NOMO-1 treated with dmso at 0.1 percent for 144 hours (cell line): Measurements from ENCODE around the gene CRLF3.
A peak's percentile ranks its signal among the peaks of the same experiment; 100 is the strongest.
"Not testable (repeated sequence)": the region's sequence is repeated elsewhere in the genome, so short reads cannot be mapped to it uniquely, and the experiment has no call there.

Experiments used
- DNase-seq: peaks from one replicate; lab custom pipeline; 2025; ENCODE audit not compliant: unreplicated experiment; lab: John Stamatoyannopoulos, UW

Gene CRLF3, protein sequence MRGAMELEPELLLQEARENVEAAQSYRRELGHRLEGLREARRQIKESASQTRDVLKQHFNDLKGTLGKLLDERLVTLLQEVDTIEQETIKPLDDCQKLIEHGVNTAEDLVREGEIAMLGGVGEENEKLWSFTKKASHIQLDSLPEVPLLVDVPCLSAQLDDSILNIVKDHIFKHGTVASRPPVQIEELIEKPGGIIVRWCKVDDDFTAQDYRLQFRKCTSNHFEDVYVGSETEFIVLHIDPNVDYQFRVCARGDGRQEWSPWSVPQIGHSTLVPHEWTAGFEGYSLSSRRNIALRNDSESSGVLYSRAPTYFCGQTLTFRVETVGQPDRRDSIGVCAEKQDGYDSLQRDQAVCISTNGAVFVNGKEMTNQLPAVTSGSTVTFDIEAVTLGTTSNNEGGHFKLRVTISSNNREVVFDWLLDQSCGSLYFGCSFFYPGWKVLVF

GRCh38 chr17:30824356-30825145 is at the start of gene CRLF3:
Gene CRLF3, minus strand, starts transcription at chr17:30824692. Its CDS starts 41 bp downstream, at chr17:30824651.
- DNase-seq: peak; percentile 89

GRCh38 chr17:30869005-30869404 is 44.5 kb upstream of the CRLF3 start:
- DNase-seq: no peak

GRCh38 chr17:30864636-30865035 is 40.1 kb upstream of the CRLF3 start:
- DNase-seq: no peak

DNA sequence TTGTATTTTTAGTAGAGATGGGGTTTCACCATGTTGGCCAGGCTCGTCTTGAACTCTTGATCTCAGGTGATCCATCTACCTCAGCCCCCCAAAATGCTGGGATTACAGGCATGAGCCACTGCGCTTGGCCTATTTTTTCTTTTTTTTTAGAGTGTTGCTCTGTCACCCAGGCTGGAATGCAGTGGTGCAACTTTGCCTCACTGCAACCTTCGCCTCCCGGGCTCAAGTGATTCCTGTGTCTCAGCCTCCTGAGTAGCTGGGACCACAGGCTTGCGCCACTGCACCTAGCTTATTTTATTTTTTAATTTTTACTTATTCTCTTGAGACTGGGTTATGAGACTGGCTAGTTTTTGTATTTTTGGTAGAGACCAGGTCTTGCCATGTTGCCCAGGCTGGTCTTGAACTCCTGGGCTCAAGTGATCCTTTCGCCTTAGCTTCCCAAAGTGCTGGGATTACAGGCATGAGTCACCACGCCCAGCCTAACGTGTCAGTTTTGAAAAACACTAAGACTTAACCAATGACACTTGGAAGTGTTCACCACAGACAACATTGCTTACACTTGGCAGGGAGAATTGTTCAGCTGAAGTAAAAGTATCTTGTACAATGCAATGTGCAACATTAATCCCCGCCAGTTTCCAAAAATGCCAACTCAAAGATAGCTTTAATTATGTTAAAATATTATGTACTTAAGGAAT is 34.2 kb upstream of the CRLF3 start:
- no peak for DNase-seq

DNA sequence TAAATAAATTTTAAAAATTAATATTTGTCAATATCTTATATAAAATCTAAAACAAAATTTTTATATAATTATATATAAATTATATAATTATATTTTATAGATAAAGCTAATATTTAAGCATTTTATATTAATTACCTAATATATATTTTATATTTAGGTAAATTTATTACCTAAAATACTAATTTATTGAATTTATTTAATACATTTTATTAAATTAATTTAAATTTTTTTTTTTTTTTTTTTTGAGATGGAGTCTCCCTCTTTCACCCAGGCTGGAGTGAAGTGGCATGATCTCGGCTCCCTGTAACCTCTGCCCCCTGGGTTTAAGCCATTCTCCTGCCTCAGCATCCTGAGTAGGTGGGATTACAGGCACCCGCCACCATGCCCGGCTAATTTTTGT is 29.7 kb upstream of the CRLF3 start:
- DNase-seq: no peak

DNA sequence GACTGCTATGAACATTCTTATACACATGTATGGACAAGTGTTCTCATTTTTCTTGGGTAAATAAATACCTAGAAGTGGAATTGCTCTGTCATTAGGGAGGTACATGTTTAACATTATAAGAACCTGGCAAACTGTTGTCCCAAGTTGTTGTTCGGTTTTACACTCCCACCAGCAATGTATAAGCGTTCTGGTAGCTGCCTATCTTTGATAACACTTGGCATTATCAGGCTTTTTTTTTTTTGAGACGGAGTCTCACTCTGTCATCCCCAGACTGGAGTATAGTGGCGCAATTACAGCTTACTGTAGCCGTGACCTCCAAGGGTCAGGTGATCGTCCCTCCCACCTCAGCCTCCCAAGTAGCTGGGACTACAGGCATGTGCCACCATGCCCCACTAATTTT is 23.5 kb upstream of the CRLF3 start:
- DNase-seq: no peak

- DNase-seq: peak; percentile 46
Measured at GRCh38 chr17:30840771-30841170, 16.3 kb upstream of the CRLF3 start.

- DNase-seq: no peak
Measured at GRCh38 chr17:30838202-30838807, 13.8 kb upstream of the CRLF3 start.

DNA sequence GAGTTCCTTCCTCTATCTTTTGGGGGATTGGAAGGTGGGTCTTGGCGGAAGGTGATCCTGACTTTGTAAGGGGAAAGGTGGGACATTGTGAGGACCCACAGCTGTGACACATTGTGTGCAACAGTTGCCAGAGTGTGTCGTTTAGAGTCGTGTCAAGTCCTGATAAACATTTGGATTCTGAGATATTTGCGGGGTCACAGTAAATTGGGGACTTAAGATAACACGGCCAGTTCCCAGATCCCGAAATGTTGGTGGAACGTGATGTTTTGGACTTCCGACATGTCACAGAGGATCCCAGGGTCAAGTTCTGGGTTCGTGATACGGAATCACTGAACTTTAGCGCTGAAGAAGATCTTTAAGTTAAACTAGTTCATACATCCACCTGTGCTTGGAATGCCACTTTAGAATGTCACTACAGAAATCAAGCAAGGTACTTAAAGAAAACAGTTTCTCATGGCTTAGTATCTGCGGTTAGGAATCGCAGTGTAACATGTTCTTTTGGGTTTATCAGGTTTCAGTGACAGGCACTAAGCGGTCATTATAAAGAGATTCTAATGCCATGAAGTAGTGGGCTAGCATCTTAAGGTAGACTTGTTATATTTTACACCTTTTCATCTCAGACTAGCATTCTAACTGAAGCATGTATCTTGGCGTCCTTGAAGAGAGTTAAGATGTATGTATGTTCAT is 8.1 kb upstream of the CRLF3 start:
- no peak for DNase-seq

GRCh38 chr17:30831663-30832437 is 7.4 kb upstream of the CRLF3 start, which contains the start of gene ATAD5:
Gene ATAD5, plus strand, starts transcription at chr17:30831966. Its CDS starts 382 bp downstream, at chr17:30832348.
- DNase-seq: peak; percentile 78

GRCh38 chr17:30831257-30831656 is 6.8 kb upstream of the CRLF3 start:
- DNase-seq: no peak

- no peak for DNase-seq
Measured at GRCh38 chr17:30829022-30829421, 4.5 kb upstream of the CRLF3 start.

GRCh38 chr17:30827082-30827481 is 2.6 kb upstream of the CRLF3 start:
- DNase-seq: no peak

- no peak for DNase-seq
Measured at GRCh38 chr17:30824002-30824355, 513 bp downstream of the CRLF3 start.

- no peak for DNase-seq
Measured at GRCh38 chr17:30823421-30823820, 1.1 kb downstream of the CRLF3 start.

GRCh38 chr17:30822919-30823318 is 1.6 kb downstream of the CRLF3 start:
- DNase-seq: not testable (repeated sequence)

DNA sequence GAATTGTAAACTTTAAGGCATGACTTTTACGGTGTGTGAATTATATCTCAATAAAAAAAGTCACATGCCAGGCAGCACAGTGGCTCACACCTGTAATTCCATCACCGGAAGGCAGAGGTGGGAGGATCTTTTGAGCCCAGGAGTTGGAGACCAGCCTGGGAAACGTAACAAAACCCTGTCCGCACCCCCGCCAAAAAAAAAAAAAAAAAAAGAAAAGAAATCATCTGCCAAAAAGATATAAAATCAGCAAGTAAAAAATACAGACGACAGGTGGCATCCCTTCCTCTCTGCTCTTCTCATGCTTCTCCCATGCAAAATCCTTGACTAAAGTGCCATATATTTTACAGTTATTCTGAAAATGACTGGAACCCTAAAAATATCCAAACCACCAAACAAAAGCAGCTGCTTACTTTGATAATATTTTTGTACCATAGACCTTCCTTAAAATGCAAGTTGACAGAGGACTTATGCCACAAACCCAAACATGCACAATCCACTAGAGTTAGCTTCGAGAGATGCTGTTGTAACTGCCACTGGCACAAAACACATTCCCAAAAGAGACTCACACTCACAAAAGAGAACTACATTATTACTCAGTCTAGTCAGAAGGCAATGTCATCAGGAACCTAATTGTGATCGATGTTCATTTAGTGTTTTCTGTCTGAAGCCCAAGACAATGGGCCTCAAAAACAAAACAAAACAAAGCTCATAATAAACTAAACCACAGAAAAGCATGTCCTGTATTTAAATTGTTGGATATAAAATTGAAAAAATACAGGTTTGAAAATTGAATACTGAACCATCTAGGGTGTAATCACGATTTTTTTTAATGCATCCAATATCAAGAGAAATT is 2.4 kb downstream of the CRLF3 start:
- no peak for DNase-seq

DNA sequence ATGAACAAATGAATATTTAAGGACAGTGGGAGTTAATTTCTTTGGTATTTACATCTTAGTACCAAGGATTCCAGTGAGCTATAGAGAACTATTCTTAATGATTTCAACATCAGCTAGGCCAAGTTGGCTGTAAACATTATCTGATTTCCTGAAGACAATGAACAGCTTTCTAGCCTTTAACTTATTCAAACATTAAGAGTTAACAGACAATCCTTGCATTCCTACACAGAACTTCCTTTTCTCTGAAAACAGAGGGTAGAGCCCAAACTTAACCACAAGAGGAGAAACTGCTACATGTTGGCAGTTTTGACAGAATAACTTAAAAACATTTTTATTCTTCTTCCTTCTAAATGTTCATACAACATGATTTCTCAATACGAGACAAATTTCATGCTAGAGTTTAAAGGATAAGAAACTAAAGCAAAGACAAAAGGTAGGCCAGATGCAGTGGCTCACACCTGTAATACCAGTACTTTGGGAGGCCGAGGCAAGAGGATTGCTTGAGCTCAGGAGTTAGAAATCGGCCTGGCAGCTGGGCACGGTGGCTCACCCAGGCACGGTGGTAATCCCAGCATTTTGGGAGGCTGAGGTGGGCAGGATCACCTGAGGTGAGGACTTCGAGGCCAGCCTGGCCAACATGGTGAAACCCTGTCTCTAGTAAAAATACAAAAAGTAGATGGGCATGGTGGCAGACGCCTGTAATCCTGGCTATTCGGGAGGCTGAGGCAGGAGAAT is 4.4 kb downstream of the CRLF3 start:
- no peak for DNase-seq
